ENCODE measurements around the gene SPRR2B.
A peak's percentile ranks its signal among the peaks of the same experiment; 100 is the strongest.
"Not testable (repeated sequence)": the region's sequence is repeated elsewhere in the genome, so short reads cannot be mapped to it uniquely, and the experiment has no call there.

SPRR2B gene

GRCh38 chr1:153032677-153033308 is 38.6 kb downstream of the SPRR2B start:
- DNase-seq = peak; percentile 45

- DNase-seq = no peak
Measured at GRCh38 chr1:153032073-153032472, 39.3 kb downstream of the SPRR2B start.

GRCh38 chr1:153030895-153031294 is 40.5 kb downstream of the SPRR2B start, which contains the start of gene SPRR1B:
Gene SPRR1B (plus strand): TSS chr1:153031203. CDS start chr1:153032346, 1,143 bp downstream.
- no peak for DNase-seq

GRCh38 chr1:153028766-153029165 is 42.6 kb downstream of the SPRR2B start:
- DNase-seq = no peak

- no peak for DNase-seq
Measured at GRCh38 chr1:153025797-153026196, 45.6 kb downstream of the SPRR2B start.

- DNase-seq = no peak
Measured at GRCh38 chr1:153024413-153024812, 47.0 kb downstream of the SPRR2B start.

GRCh38 chr1:153023109-153023508 is 48.3 kb downstream of the SPRR2B start:
- DNase-seq = no peak

GRCh38 chr1:153022340-153022739 is 49.1 kb downstream of the SPRR2B start:
- not testable (repeated sequence) for DNase-seq

- DNase-seq = not testable (repeated sequence)
Measured at GRCh38 chr1:153021829-153022228, 49.6 kb downstream of the SPRR2B start.

All from DMS53 (cell line).